ENCODE results near the gene PPY. TPM values are rescaled to one million over a fixed set of nuclear protein-coding genes. Genes with fewer than 3 reads are reported as not detected.
A peak's percentile ranks its signal among the peaks of the same experiment; 100 is the strongest.
"Not testable (repeated sequence)": the region's sequence is repeated elsewhere in the genome, so short reads cannot be mapped to it uniquely, and the experiment has no call there.

PPY gene
- total RNA-seq, 2 experiments from 2014 or later = not detected

DNA sequence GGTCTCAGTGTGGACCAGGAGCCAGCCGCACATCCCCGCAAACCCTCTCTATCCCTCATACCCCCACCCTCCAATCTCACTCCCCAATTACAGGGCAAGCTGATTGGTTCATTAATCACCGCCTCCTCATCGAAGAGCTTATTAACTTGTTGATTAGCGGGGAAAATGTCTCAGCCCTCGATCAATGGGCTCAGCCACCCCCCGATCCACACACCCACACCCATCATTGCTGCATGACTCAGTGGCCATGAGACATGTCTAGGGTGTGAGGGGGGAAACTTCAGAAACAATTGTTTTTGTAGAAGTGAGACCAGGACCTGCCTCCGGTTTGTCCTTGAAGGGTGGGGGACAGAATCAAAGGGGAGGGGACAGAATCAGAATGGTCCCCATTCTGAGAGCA lies 13.9 kb upstream of the PPY start:
- CTCF ChIA-PET = interaction anchor here (1.3 kb wide), 1 partner anchor 12 kb away, joined by 3 read pairs; no protein-coding TSS in a partner anchor
- Mint-ChIP-seq H3K27ac (no peak overlapping the region), H3K9me3 (no peaks in the 10 kb centered on the region), H3K36me3 (ENCODE audit: low read depth) (no peaks in the 10 kb centered on the region), H3K4me3 (no peak overlapping the region), H3K27me3 (peaks cover 28% of the 10 kb centered on the region), H3K4me1 (peaks cover 3% of the 10 kb centered on the region)
- POLR2A ChIA-PET = no interaction called here
- no peak for DNase-seq

DNA sequence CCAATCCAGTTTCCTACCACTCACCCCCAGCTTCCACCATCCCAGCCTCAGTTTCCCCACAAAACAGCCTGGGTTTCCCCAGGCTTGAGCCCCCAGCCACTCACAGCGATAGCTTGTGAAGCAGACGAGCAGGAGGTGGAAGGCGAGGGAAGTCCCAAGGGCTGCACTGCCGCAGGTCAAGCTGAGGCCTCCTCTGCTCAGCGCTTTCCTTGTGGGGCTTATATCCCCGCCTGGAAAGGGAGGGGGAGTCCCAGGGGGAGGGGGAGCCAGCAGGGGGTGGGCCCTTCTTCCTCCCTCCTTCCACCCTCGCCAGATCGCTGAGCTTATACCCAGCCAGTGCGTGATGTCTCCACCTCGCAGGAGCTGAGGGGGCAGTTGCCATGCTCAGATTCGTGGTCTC lies 11.5 kb upstream of the PPY start, which contains the start of gene PYY:
PYY (minus strand) TSS at position 195 of the 400 bp plus-strand sequence. CDS start 457 bp downstream, outside the sequence.
- Mint-ChIP-seq H3K9me3 (no peaks in the 10 kb centered on the region), H3K4me3 (no peak within 1 kb of the TSS), H3K4me1 (peaks cover 3% of the 10 kb centered on the region), H3K27me3 (peaks cover 42% of the 10 kb centered on the region), H3K27ac (no peak within 1 kb of the TSS), H3K36me3 (ENCODE audit: low read depth) (no peaks in the 10 kb centered on the region)
- CTCF ChIA-PET = interaction anchor here (0.7 kb wide), 1 partner anchor 18 kb away, joined by 3 read pairs; no protein-coding TSS in a partner anchor
- POLR2A ChIA-PET = no interaction called here
- no peak for DNase-seq

DNA sequence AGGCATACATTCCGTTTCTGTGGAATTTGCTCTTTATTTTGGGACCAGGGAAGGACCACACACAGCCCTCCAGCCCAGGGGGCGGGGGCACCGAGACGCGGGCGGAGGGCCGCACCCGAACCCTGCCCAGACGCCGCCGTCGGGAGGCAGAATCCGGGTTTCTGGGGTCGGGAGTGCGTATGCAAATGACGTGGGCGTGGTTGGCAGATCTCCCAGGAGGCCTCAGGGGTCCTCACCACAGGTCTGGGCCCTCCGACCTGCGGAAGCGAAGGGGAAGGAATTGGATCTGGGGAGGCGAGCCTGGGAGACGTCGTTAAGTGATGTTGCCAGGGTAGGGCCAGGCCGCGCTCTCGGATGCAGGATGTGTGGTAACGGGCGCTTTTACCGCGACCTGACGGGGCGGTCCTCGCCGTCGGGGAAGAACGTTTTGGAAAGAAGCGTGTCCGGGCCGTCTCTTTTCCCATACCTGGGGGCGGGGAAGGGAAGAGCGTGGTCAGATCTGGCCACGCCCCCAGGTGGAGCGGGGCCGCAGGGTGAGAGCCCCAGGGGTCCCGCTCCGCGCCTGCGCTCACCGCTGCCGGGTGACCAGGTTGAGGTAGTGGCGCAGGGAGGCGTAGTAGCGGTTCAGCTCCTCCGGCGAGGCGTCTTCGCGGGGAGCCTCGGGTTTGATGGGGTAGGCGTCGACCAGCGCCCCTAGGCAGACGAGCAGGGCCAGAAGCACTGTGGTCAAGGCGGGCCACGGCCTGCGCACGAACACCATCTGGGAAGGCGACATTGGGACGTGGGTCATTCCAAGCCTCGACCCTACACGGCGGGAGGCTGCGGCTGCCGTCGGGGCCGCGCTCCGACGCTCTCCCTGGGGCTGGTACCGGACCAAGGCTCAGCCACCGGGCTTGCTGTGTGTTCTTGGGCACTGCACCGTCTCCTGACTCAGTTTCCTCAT lies 10.7 kb upstream of the PPY start:
- Mint-ChIP-seq H3K9me3 (no peaks in the 10 kb centered on the region), H3K27me3 (peaks cover 42% of the 10 kb centered on the region), H3K4me3 (no peak overlapping the region), H3K4me1 (peaks cover 3% of the 10 kb centered on the region), H3K27ac (no peak overlapping the region), H3K36me3 (ENCODE audit: low read depth) (no peaks in the 10 kb centered on the region)
- POLR2A ChIA-PET = no interaction called here
- no peak for DNase-seq
- CTCF ChIA-PET = interaction anchor here (0.7 kb wide), 1 partner anchor 18 kb away, joined by 3 read pairs; no protein-coding TSS in a partner anchor

DNA sequence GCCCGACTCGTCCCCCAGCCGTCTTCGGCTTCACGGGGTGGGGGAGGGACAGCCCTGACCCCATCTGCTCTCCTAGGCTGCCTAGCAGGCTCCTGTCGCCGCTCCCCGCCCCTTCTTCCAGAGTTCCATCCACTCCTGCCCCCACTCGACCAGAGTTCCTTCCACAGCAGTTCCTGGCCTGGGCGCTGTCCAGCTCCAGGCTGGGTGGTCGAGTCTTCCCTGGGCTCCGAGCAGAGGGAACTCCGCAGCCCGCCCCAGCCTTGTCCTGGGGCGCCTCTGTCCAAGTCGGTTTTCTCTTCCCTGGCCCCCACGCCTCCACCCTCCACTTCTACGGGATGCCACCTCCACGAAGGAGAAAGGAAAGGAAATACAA lies 10.1 kb upstream of the PPY start:
- Mint-ChIP-seq H3K27ac (no peak overlapping the region), H3K27me3 (peaks cover 42% of the 10 kb centered on the region), H3K4me1 (peaks cover 3% of the 10 kb centered on the region), H3K36me3 (ENCODE audit: low read depth) (no peaks in the 10 kb centered on the region), H3K9me3 (no peaks in the 10 kb centered on the region), H3K4me3 (no peak overlapping the region)
- ChIA-PET CTCF (interaction anchor here (0.6 kb wide), 1 partner anchor 742 kb away, joined by 6 read pairs; no protein-coding TSS in a partner anchor), POLR2A (no interaction called here)
- DNase-seq = no peak

DNA sequence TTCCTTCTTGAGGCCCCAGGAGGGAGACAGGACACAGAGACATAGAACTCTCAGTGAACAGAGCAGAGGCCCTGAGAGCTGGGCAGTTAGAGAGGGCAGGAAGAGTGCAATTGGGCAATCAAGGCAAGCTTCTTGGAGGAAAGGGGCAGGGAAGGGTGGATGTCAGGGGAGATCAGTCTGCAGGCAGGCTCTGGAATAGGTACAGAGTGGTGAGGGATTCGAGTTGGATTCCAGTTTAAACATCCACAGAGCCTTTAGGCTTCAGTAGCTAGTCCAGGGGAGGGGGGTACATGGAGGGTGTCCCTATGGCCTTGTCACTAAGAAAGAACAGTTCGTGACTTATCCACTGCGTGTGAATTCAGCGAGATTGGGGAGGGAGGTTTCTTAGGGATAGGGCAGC lies 9.5 kb upstream of the PPY start:
- no peaks in the 10 kb centered on the region for H3K9me3 Mint-ChIP-seq
- peaks cover 3% of the 10 kb centered on the region for H3K4me1 Mint-ChIP-seq
- ChIA-PET CTCF (interaction anchor here (0.6 kb wide), 1 partner anchor 743 kb away, joined by 6 read pairs; no protein-coding TSS in a partner anchor), POLR2A (no interaction called here)
- H3K36me3 Mint-ChIP-seq (ENCODE audit: low read depth) = no peaks in the 10 kb centered on the region
- no peak for DNase-seq
- H3K4me3 Mint-ChIP-seq = no peak overlapping the region
- H3K27me3 Mint-ChIP-seq = peaks cover 42% of the 10 kb centered on the region
- no peak overlapping the region for H3K27ac Mint-ChIP-seq

DNA sequence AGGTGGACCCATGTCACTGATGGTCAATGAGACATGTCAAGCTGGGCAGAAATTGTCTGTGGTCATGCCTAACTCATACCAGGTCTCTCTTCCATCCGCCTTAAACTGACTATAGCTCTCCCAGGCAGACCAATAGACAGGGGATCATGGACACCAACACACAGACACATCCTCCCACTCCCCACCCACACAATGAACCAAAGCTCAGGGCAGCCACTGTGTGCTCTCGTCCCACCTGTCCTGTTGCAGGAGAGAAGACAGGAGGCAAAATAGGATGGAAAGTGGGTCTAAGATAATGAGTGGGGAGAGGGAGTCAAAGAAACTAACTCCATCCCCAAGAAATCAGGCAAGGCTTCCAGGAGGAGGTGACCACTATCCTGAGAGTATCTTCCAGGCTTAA lies 8.3 kb upstream of the PPY start:
- H3K4me3 Mint-ChIP-seq = no peak overlapping the region
- H3K27ac Mint-ChIP-seq = no peak overlapping the region
- peaks cover 7% of the 10 kb centered on the region for H3K4me1 Mint-ChIP-seq
- H3K9me3 Mint-ChIP-seq = no peaks in the 10 kb centered on the region
- DNase-seq = no peak
- no peaks in the 10 kb centered on the region for H3K36me3 Mint-ChIP-seq (ENCODE audit: low read depth)
- H3K27me3 Mint-ChIP-seq = peaks cover 42% of the 10 kb centered on the region
- ChIA-PET CTCF (interaction anchor here (0.6 kb wide), 1 partner anchor 31 kb away, joined by 3 read pairs; no protein-coding TSS in a partner anchor), POLR2A (no interaction called here)

DNA sequence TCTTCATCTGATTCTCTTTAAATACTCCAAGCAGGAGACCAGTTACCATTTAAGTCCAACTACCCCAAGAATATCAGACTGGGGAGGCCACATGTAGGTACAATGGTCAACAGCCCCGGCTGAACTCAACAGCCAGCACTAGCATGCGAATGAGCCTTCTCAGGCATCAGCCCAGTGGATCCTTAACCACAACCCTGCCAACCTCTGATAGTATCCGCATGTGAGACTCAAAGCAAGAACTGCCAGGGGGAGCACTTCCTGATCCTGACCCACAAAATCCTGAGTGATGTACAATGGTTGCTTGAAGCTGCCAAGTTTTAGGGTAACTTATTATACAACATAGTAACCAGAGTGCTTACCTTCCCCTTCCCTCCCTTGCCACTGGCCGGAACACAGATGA lies 7.5 kb upstream of the PPY start:
- Mint-ChIP-seq H3K9me3 (no peaks in the 10 kb centered on the region), H3K27ac (no peak overlapping the region), H3K27me3 (peaks cover 36% of the 10 kb centered on the region), H3K36me3 (ENCODE audit: low read depth) (no peaks in the 10 kb centered on the region), H3K4me3 (no peak overlapping the region), H3K4me1 (peaks cover 7% of the 10 kb centered on the region)
- ChIA-PET POLR2A (no interaction called here), CTCF (interaction anchor here (0.6 kb wide), 1 partner anchor 32 kb away, joined by 3 read pairs; no protein-coding TSS in a partner anchor)
- DNase-seq = no peak

DNA sequence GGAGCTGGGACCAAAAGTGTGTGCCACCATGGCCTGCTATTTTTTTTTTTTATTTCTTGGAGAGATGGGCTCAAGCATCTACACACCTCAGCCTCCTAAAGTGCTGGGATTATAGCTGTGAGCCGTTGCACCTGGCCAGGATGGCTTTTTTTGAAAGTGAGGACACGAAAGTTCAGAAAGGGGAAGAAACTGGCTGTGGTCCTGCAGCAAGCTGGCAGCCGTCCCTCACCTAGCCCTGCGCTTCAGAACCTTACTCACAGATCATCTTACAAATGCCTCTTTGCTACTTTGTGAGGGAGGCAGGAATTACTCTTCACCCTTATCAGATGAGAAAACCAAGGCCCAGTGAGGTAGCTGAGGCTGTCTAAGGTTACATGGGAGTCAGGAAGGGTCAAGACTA lies 4.5 kb upstream of the PPY start:
- Mint-ChIP-seq H3K4me3 (no peak overlapping the region), H3K27me3 (peaks cover 18% of the 10 kb centered on the region), H3K4me1 (peaks cover 7% of the 10 kb centered on the region), H3K36me3 (ENCODE audit: low read depth) (no peaks in the 10 kb centered on the region), H3K27ac (no peak overlapping the region), H3K9me3 (no peaks in the 10 kb centered on the region)
- ChIA-PET CTCF (no interaction called here), POLR2A (no interaction called here)
- DNase-seq = no peak

DNA sequence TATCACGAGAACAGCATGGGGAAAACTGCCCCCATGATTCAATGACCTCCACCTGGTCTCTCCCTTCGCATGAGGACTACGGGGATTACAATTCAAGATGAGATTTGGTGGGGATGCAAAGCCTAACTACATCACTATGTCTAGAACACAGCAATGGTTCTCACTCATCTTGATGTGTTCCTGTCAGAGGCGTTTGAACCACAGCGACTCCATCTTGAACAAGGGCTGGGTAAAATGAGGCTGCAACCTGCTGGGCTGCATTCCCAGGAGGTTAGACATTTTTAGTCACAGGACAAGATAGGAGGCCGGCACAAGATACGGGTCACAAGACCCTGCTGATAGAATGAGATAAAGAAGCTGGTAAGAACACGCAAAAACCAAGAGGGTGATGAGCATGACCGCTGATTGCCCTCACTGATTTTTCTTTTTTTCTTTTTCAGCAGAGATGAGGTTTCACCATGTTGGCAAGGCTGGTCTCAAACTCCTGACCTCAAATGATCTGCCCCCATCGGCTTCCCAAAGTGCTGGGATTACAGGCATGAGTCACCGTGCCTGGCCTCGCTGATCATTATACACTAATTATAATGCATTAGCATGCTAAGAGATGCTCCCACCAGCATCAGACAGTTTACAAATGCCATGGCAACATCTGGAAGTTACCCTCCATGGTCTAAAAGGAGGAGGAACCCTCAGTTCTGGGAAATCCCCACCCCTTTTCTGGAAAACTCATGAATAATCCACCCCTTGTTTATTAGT lies 3.0 kb upstream of the PPY start:
- no peak overlapping the region for H3K27ac Mint-ChIP-seq
- no peaks in the 10 kb centered on the region for H3K9me3 Mint-ChIP-seq
- H3K4me3 Mint-ChIP-seq = no peak overlapping the region
- POLR2A ChIA-PET = no interaction called here
- no peak for DNase-seq
- peaks cover 7% of the 10 kb centered on the region for H3K4me1 Mint-ChIP-seq
- CTCF ChIA-PET = interaction anchor here (2.1 to 3.3 kb wide), 4 partner anchors 14 to 65 kb away, joined by 6 to 33 read pairs (median 17); no protein-coding TSS in a partner anchor
- H3K27me3 Mint-ChIP-seq = peaks cover 7% of the 10 kb centered on the region
- H3K36me3 Mint-ChIP-seq (ENCODE audit: low read depth) = no peaks in the 10 kb centered on the region

DNA sequence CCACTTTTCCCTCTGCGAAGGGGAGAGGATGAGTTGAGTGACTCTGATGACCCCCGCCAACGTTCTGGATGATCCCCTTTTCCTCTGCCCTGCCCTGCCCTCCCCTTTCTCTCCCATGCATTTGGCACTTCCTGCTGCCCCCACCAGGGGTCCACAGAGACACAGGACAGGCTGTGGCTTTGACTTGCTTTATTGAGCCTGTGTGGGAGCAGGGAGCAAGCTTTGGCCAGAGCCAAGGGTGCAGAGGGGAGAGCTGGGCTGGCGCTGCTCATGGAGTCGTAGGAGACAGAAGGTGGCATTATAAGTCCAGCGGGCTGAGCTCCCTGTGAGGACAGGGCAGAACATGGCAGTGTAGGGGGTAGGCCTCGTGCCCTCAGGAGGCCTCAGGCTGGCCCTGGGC lies 1.6 kb downstream of the PPY start:
- H3K27me3 Mint-ChIP-seq = peaks cover 18% of the 10 kb centered on the region
- no peak for DNase-seq
- ChIA-PET POLR2A (no interaction called here), CTCF (interaction anchor here (1.2 to 1.7 kb wide), 3 partner anchors 14 to 53 kb away, joined by 3 to 4 read pairs (median 4); no protein-coding TSS in a partner anchor)
- H3K4me3 Mint-ChIP-seq = no peak overlapping the region
- no peaks in the 10 kb centered on the region for H3K9me3 Mint-ChIP-seq
- no peaks in the 10 kb centered on the region for H3K36me3 Mint-ChIP-seq (ENCODE audit: low read depth)
- peaks cover 9% of the 10 kb centered on the region for H3K4me1 Mint-ChIP-seq
- H3K27ac Mint-ChIP-seq = no peak overlapping the region

DNA sequence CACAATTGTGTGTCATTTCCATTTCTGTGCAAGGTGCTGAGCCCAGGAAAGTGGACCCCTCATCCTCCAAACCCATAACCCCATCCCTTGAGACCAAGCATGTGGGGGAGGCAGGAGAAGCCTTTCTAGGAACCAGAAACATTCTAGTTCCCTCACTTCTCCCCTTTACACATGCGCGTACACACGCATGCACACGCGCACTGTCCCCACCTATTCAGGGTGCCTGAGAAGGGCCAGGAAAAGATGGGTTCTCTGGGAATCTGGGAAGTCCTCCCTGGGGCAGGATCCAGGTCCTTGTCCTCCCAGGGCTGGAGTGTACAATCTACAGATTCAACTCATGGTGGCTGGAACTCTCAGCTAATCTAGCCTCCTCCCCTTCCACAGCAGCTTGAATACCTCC lies 2.4 kb downstream of the PPY start:
- CTCF ChIA-PET = interaction anchor here (0.8 to 1.7 kb wide), 3 partner anchors 15 to 54 kb away, joined by 3 to 4 read pairs (median 3); no protein-coding TSS in a partner anchor
- H3K27me3 Mint-ChIP-seq = peaks cover 18% of the 10 kb centered on the region
- H3K4me3 Mint-ChIP-seq = no peak overlapping the region
- POLR2A ChIA-PET = no interaction called here
- no peaks in the 10 kb centered on the region for H3K9me3 Mint-ChIP-seq
- DNase-seq = no peak
- H3K4me1 Mint-ChIP-seq = peaks cover 9% of the 10 kb centered on the region
- no peaks in the 10 kb centered on the region for H3K36me3 Mint-ChIP-seq (ENCODE audit: low read depth)
- H3K27ac Mint-ChIP-seq = peak overlapping the region; percentile 2

DNA sequence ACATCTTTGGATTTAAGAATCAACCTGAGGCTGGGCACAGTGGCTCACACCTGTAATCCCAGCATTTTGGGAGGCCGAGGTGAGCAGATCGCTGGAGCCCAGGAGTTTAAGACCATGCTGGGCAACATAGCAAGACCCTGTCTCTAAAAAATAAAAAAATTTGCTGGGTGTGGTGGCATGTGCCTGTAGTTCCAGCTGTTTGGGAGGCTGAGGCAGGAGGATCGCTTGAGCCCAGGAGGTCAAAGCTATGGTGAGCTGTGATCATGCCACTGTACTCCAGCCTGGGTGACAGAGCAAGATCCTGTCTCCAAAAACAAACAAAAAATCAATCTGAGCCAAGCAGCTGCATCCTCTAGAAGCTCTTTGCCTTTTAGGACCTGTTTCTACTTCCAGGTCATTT lies 2.8 kb downstream of the PPY start:
- DNase-seq; H3K4me3 Mint-ChIP-seq; H3K9me3 Mint-ChIP-seq; H3K36me3 Mint-ChIP-seq (ENCODE audit: low read depth); H3K4me1 Mint-ChIP-seq; POLR2A ChIA-PET: not testable (repeated sequence)
- CTCF ChIA-PET = interaction anchor here (0.8 to 1.7 kb wide), 3 partner anchors 14 to 55 kb away, joined by 3 to 4 read pairs (median 3); no protein-coding TSS in a partner anchor
- Mint-ChIP-seq H3K27me3 (peaks cover 18% of the 10 kb centered on the region), H3K27ac (peak overlapping the region; percentile 2)

DNA sequence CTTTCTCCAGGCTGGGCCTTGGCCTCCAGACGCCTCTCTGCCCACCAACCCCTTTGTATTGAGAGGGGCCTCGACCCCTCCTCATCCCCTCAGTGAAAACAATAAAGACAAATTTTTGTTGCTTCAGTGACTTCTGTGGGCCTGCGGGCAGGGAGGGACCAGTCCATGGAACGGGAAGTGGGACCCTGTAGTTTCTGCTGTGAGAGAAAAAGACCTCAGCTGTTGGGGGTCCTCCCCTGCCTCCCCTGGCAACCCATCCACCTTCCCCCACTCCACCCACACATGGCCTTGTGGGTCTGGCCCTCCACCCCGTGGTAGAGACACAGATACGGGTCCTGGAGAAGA lies 3.5 kb downstream of the PPY start:
- DNase-seq = no peak
- no peaks in the 10 kb centered on the region for H3K36me3 Mint-ChIP-seq (ENCODE audit: low read depth)
- no peak overlapping the region for H3K27ac Mint-ChIP-seq
- H3K27me3 Mint-ChIP-seq = peaks cover 18% of the 10 kb centered on the region
- peaks cover 6% of the 10 kb centered on the region for H3K4me1 Mint-ChIP-seq
- H3K9me3 Mint-ChIP-seq = no peaks in the 10 kb centered on the region
- CTCF ChIA-PET = interaction anchor here (0.7 to 1.1 kb wide), 2 partner anchors 12 to 24 kb away, joined by 3 to 4 read pairs; no protein-coding TSS in a partner anchor
- no peak overlapping the region for H3K4me3 Mint-ChIP-seq
- POLR2A ChIA-PET = no interaction called here
